HG02970 (cell line): Measurements from ENCODE around the gene TMEFF2.

Experiments
- ATAC-seq: cut with Tn5 transposase; IDR thresholded peaks from one replicate; pipeline ENCODE4 v1.9.1; 2021; ENCODE audit warnings: mild to moderate bottlenecking, moderate library complexity, moderate number of reproducible peaks; ENCODE audit not compliant: unreplicated experiment, low FRiP score

Gene TMEFF2

GRCh38 chr2:191916826-191917225 lies 277.9 kb downstream of the TMEFF2 start:
- no peak for ATAC-seq

GRCh38 chr2:191915750-191916149 lies 279.0 kb downstream of the TMEFF2 start:
- ATAC-seq: no peak

DNA sequence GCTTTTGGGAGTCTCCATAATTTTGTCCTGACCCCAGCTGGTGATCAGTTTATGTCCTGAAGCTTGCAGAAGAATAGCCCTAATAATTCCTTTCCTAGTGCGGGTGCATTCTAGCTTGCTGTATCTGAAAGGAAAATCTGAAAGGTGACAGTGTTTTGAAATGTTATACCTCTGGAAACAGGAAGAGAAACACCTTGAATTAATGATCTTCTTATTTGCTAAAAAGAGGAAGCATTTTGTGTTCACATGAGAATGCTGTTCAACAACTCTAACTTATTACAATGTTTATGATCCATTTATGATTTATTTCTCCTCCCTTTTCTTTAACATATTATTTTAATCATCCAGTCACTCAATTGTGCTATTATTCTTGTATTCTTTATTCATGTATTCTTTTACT lies 280.9 kb downstream of the TMEFF2 start:
- no peak for ATAC-seq

DNA sequence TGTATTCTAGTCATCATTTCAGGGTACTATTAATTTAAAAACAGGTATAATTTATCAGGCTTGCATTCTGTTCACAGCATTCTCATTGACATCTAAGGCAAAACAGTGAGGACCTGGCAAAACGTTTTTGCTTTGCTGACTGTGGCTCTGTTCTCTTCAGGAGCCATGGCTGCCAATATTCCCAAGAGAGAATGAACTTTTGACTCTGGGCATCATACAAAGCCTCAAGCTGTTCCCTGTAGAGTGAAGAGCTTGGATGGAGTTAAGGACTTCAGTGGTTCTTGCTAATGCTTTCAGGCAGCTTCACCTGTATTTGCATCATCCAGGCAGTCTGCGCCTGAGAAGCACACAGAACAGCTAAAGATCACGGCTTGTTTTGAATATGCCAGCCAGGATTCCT lies 282.0 kb downstream of the TMEFF2 start:
- no peak for ATAC-seq

DNA sequence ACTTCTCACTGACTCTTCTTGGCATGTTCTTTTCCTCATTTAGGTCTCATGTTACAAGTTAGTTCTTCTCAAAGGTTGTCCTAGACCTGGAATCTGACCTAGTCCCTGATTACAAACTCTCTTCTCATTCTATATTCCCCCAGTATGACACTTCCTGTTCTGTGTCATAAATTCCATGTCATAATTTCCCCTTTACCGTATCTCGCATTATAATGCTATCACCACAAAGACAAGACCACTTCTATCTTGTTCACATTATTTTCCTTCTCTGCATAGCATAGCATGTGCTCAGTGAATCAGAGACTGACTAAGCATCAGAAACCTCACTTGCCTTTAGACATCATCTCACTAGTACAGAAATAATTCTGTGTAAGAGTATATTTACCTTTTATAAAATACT lies 284.2 kb downstream of the TMEFF2 start:
- ATAC-seq: no peak

GRCh38 chr2:191908874-191909273 lies 285.9 kb downstream of the TMEFF2 start:
- no peak for ATAC-seq

DNA sequence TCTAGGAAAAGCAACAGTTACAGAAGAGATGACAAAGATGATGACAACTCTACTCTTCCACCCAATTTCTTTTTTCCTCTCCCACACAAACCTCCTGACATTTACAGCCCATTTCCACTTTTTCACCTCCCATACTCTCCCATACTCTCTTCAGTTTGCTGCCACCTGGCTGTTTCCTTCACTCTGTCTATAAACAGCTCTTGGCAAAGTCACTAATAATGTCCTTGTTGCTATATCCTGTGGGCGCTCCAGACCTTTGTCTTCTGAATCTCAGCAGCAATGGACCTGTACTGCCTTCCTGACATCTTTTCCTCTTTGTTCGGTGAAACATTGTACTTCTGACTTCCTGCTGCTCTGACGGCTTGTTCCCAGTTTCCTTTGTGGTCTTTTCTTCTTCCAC lies 287.2 kb downstream of the TMEFF2 start:
- ATAC-seq: no peak

DNA sequence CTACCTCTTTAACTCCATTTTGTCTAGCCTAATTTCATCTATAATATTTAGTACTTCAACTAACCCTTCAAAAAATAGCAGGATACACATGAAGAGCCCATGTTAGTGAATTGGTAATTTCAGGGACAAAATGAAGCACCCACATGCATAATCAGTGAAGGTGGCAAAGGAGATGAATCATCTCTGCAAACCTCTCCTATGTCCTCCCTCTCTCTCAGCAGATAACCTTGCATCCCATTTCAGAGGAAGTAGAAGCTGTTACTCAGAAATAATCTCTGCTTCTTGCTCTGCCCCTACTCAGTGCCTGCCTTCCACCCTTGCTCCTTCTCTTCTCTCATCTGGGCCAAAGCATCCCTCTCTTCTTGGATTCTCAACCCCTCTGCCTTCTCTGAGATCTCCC lies 287.6 kb downstream of the TMEFF2 start:
- ATAC-seq: no peak

GRCh38 chr2:191905336-191905735 lies 289.4 kb downstream of the TMEFF2 start:
- no peak for ATAC-seq

DNA sequence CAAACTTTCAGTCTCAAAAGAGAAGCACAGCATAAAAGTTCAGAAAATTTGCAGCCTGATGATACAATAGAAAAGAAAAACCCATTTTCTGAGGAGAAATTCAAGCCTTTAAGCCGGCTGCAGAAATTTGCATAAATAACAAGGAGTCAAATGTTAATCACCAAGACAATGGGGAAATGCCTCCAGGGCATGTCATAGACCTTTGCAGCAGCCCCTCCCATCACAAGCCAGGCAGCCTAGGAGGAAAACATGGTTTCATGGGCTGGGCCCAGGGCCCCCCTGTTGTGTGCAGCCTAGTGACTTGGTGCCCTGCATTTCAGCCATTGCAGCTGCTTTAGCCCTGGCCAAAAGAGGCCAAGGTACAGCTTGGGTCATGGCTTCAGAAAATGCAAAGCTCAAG lies 293.7 kb downstream of the TMEFF2 start:
- no peak for ATAC-seq

- no peak for ATAC-seq
These were observed 295.3 kb downstream of the TMEFF2 start for GRCh38 chr2:191899410-191899809.
